Measurements from ENCODE around the gene YWHAB. TPM values are rescaled to one million over a fixed set of nuclear protein-coding genes. Genes with fewer than 3 reads are reported as not detected.

YWHAB gene
- total and polyA plus RNA-seq, 2 donors (not counting 1 experiment from before 2014, with no cell fraction given) = 89.7 to 321 TPM

DNA sequence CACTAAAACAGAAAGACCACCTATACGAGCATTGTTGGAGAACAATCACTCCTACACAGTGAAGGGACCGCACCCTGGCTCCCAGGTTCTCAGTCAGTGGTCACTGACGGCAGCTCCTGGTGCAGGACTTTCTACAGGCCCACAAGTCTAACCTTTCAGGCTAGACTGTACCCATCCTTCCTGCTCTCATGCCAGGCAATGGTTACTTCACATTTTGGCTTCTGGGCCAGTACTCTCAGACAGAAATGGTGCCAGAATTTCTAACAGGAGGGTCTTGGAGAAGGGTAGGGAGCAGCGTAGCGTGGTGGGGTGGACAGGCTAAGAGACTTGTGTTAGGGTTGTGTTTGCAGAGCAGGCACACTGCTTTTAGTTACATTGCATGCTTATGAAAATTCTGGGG, 62.6 kb downstream of the YWHAB start:
- Histone ChIP-seq H4K20me1 (ENCODE audit: control insufficient read depth, extremely low read depth, insufficient read depth, low read length) (no peaks in the 10 kb centered on the region), H2AFZ (ENCODE audit: low read length) (no peak overlapping the region), H3K79me2 (ENCODE audit: control insufficient read depth, insufficient read depth, low read length) (no peaks in the 10 kb centered on the region), H3K9ac (ENCODE audit: insufficient read depth, low read length) (no peak overlapping the region), H3K27ac (ENCODE audit: insufficient read depth, low read length) (no peak overlapping the region), H3K9me3 (ENCODE audit: control insufficient read depth, insufficient read depth, low read depth, low read length) (no peaks in the 10 kb centered on the region), H3K4me2 (ENCODE audit: extremely low read depth, insufficient read depth, low read length) (no peak overlapping the region), H3K4me3 (replicated peaks in 1 of 4; ENCODE audit: control extremely low read depth in 1 of 4, insufficient read depth in 1 of 4, low read depth in 3 of 4, low read length in 4 of 4) (no peak overlapping the region), H3K27me3 (ENCODE audit: control insufficient read depth, insufficient read depth, low read length) (no peaks in the 10 kb centered on the region), H3K4me1 (ENCODE audit: control insufficient read depth, extremely low read depth, insufficient read depth, low read length) (no peaks in the 10 kb centered on the region), H3K36me3 (ENCODE audit: control insufficient read depth, insufficient read depth, low read length) (peaks cover 21% of the 10 kb centered on the region)
- no peak for DNase-seq (ENCODE audit: low read depth in 2 of 2)
- no peak for TF ChIP-seq EZH2 (IDR thresholded peaks at IDR 0.05; ENCODE audit: low read length, missing control alignments)
- TF ChIP-seq, protein P1, sequence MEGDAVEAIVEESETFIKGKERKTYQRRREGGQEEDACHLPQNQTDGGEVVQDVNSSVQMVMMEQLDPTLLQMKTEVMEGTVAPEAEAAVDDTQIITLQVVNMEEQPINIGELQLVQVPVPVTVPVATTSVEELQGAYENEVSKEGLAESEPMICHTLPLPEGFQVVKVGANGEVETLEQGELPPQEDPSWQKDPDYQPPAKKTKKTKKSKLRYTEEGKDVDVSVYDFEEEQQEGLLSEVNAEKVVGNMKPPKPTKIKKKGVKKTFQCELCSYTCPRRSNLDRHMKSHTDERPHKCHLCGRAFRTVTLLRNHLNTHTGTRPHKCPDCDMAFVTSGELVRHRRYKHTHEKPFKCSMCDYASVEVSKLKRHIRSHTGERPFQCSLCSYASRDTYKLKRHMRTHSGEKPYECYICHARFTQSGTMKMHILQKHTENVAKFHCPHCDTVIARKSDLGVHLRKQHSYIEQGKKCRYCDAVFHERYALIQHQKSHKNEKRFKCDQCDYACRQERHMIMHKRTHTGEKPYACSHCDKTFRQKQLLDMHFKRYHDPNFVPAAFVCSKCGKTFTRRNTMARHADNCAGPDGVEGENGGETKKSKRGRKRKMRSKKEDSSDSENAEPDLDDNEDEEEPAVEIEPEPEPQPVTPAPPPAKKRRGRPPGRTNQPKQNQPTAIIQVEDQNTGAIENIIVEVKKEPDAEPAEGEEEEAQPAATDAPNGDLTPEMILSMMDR (conservative IDR thresholded peaks at IDR 0.05 in 1 of 2, IDR thresholded peaks at IDR 0.05 in 1 of 2; ENCODE audit: low read depth in 1 of 2, low read length in 2 of 2) = no peak

DNA sequence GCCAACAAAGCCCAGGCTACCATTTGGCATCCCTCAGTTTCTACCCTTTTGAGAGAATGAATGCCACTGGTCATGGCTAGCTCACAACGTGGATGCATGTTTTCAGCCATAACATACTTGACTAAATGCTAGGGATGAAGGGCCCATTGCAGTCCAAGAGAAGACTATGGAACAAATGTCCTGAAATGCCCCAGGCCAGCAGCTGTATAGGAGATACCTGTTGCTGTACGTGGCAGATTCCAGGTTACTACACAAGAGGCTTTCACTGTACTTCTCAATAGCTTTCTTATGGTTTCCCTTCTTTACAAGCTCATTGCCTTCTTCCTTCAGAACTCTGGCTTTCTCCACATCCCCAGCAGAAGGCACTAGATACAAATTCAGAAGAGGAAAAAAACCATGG, 63.0 kb downstream of the YWHAB start:
- H3K27ac ChIP-seq (ENCODE audit: insufficient read depth, low read length) = no peak overlapping the region
- no peak overlapping the region for H3K4me2 ChIP-seq (ENCODE audit: extremely low read depth, insufficient read depth, low read length)
- H3K27me3 ChIP-seq (ENCODE audit: control insufficient read depth, insufficient read depth, low read length) = no peaks in the 10 kb centered on the region
- H3K9ac ChIP-seq (ENCODE audit: insufficient read depth, low read length) = no peak overlapping the region
- no peak for DNase-seq (ENCODE audit: low read depth in 2 of 2)
- H3K4me1 ChIP-seq (ENCODE audit: control insufficient read depth, extremely low read depth, insufficient read depth, low read length) = no peaks in the 10 kb centered on the region
- no peak overlapping the region for H3K4me3 ChIP-seq (replicated peaks in 1 of 4; ENCODE audit: control extremely low read depth in 1 of 4, insufficient read depth in 1 of 4, low read depth in 3 of 4, low read length in 4 of 4)
- no peaks in the 10 kb centered on the region for H4K20me1 ChIP-seq (ENCODE audit: control insufficient read depth, extremely low read depth, insufficient read depth, low read length)
- no peak overlapping the region for H2AFZ ChIP-seq (ENCODE audit: low read length)
- peaks cover 21% of the 10 kb centered on the region for H3K36me3 ChIP-seq (ENCODE audit: control insufficient read depth, insufficient read depth, low read length)
- no peaks in the 10 kb centered on the region for H3K9me3 ChIP-seq (ENCODE audit: control insufficient read depth, insufficient read depth, low read depth, low read length)
- H3K79me2 ChIP-seq (ENCODE audit: control insufficient read depth, insufficient read depth, low read length) = no peaks in the 10 kb centered on the region
- TF ChIP-seq EZH2 (IDR thresholded peaks at IDR 0.05; ENCODE audit: low read length, missing control alignments) = no peak
- TF ChIP-seq, protein P1 (conservative IDR thresholded peaks at IDR 0.05 in 1 of 2, IDR thresholded peaks at IDR 0.05 in 1 of 2; ENCODE audit: low read depth in 1 of 2, low read length in 2 of 2) = no peak

DNA sequence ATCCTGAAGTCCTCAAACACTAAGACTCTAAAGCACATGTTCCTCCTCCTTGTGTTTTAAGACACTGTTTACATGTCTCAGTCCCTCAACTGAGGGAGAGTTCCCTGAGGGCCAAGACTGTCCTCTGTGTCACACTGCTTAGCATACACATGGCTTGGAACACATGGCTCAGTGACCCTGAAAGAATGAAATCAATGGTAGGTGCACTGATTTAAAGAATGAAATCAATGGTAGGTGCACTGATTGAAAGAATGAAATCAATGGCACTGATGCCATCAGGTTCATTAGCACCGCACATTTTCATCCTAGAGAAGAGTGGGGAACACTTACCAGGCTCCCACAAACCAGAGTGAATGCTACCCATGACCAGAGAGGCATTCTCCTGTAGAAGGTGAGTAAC, 64.9 kb downstream of the YWHAB start:
- H3K79me2 ChIP-seq (ENCODE audit: control insufficient read depth, insufficient read depth, low read length) = no peaks in the 10 kb centered on the region
- H2AFZ ChIP-seq (ENCODE audit: low read length) = no peak overlapping the region
- TF ChIP-seq, protein P1 (conservative IDR thresholded peaks at IDR 0.05 in 1 of 2, IDR thresholded peaks at IDR 0.05 in 1 of 2; ENCODE audit: low read depth in 1 of 2, low read length in 2 of 2) = no peak
- TF ChIP-seq EZH2 (IDR thresholded peaks at IDR 0.05; ENCODE audit: low read length, missing control alignments) = no peak
- no peak overlapping the region for H3K4me2 ChIP-seq (ENCODE audit: extremely low read depth, insufficient read depth, low read length)
- peaks cover 26% of the 10 kb centered on the region for H3K36me3 ChIP-seq (ENCODE audit: control insufficient read depth, insufficient read depth, low read length)
- no peak overlapping the region for H3K27ac ChIP-seq (ENCODE audit: insufficient read depth, low read length)
- no peaks in the 10 kb centered on the region for H4K20me1 ChIP-seq (ENCODE audit: control insufficient read depth, extremely low read depth, insufficient read depth, low read length)
- H3K9me3 ChIP-seq (ENCODE audit: control insufficient read depth, insufficient read depth, low read depth, low read length) = no peaks in the 10 kb centered on the region
- DNase-seq (ENCODE audit: low read depth in 2 of 2) = no peak
- no peak overlapping the region for H3K9ac ChIP-seq (ENCODE audit: insufficient read depth, low read length)
- no peaks in the 10 kb centered on the region for H3K4me1 ChIP-seq (ENCODE audit: control insufficient read depth, extremely low read depth, insufficient read depth, low read length)
- H3K4me3 ChIP-seq (replicated peaks in 1 of 4; ENCODE audit: control extremely low read depth in 1 of 4, insufficient read depth in 1 of 4, low read depth in 3 of 4, low read length in 4 of 4) = no peak overlapping the region
- no peaks in the 10 kb centered on the region for H3K27me3 ChIP-seq (ENCODE audit: control insufficient read depth, insufficient read depth, low read length)

All from fibroblast of lung (primary cell).